ENCODE results near the gene FETUB. TPM values are rescaled to one million over a fixed set of nuclear protein-coding genes. Genes with fewer than 3 reads are reported as not detected.

Gene FETUB
- total and polyA plus RNA-seq, 2 donors (not counting 1 experiment from before 2014, with no cell fraction given), result not detected

GRCh38 chr3:186694288-186695032 lies 54.3 kb downstream of the FETUB start:
- H3K9ac ChIP-seq (ENCODE audit: low read length), result no peak overlapping the region
- H3K9me3 ChIP-seq (ENCODE audit: control extremely low read depth in 1 of 3, control insufficient read depth in 2 of 3, insufficient read depth in 1 of 3, low read length in 2 of 3), result no peaks in the 10 kb centered on the region
- H3K4me1 Mint-ChIP-seq, result no peaks in the 10 kb centered on the region
- H3K4me3 Mint-ChIP-seq, result no peak overlapping the region
- ChIA-PET POLR2A (no interaction called here), CTCF (no interaction called here)
- ATAC-seq (ENCODE audit: low read depth), result no peak
- H3K4me3 ChIP-seq (ENCODE audit: control extremely low read depth in 1 of 5, extremely low read depth in 1 of 5, insufficient read depth in 1 of 5, low read depth in 2 of 5, low read length in 4 of 5), result no peak overlapping the region
- H3K4me2 ChIP-seq (replicated peaks; ENCODE audit: low read depth, low read length, poor library complexity, severe bottlenecking), result no peak overlapping the region
- H2AFZ ChIP-seq (ENCODE audit: insufficient read depth, low read depth, low read length, poor library complexity, severe bottlenecking), result no peak overlapping the region
- WGBS (ENCODE audit: insufficient coverage), result 88% methylated on average over 4 of the region's 6 CpGs
- no peaks in the 10 kb centered on the region for H3K79me2 ChIP-seq (ENCODE audit: control insufficient read depth, insufficient read depth, low read length)
- peaks cover 0 to 10% (median 0%) of the 10 kb centered on the region in 4 experiments for H3K27me3 ChIP-seq (replicated peaks in 1 of 4; ENCODE audit: control extremely low read depth in 1 of 4, control insufficient read depth in 3 of 4, insufficient read depth in 4 of 4, low read length in 3 of 4)
- intact Hi-C loops (cut with micrococcal nuclease), result no loop called here
- no peaks in the 10 kb centered on the region for H3K36me3 ChIP-seq (replicated peaks in 1 of 2; ENCODE audit: control extremely low read depth in 1 of 2, control insufficient read depth in 1 of 2, extremely low read depth in 1 of 2, insufficient read depth in 2 of 2, low read length in 1 of 2)
- H3K27ac Mint-ChIP-seq, result no peak overlapping the region
- H3K27ac ChIP-seq (ENCODE audit: low read length in 2 of 2), result no peak overlapping the region
- H3K27me3 Mint-ChIP-seq, result peaks cover 18% of the 10 kb centered on the region
- no peaks in the 10 kb centered on the region for H3K4me1 ChIP-seq (ENCODE audit: control insufficient read depth in 2 of 2, insufficient read depth in 2 of 2, low read length in 2 of 2)
- no peaks in the 10 kb centered on the region for H4K20me1 ChIP-seq (ENCODE audit: control insufficient read depth, insufficient read depth, low read length, poor library complexity, severe bottlenecking)
- DNase-seq, result no peak
- H3K9me3 Mint-ChIP-seq (ENCODE audit: insufficient read depth), result no peaks in the 10 kb centered on the region
- TF ChIP-seq EZH2 (IDR thresholded peaks at IDR 0.05; ENCODE audit: borderline replicate concordance, insufficient read depth, low read depth, low read length, poor library complexity, severe bottlenecking) (no peak), CTCF (IDR thresholded peaks at IDR 0.05) (no peak)

- H3K9me3 ChIP-seq (ENCODE audit: control extremely low read depth in 1 of 3, control insufficient read depth in 2 of 3, insufficient read depth in 1 of 3, low read length in 2 of 3), result no peaks in the 10 kb centered on the region
- intact Hi-C loops (cut with micrococcal nuclease), result no loop called here
- WGBS (ENCODE audit: insufficient coverage), result 100% methylated on average over 1 of the region's 2 CpGs
- TF ChIP-seq EZH2 (IDR thresholded peaks at IDR 0.05; ENCODE audit: borderline replicate concordance, insufficient read depth, low read depth, low read length, poor library complexity, severe bottlenecking) (no peak), CTCF (IDR thresholded peaks at IDR 0.05) (no peak)
- H3K9ac ChIP-seq (ENCODE audit: low read length), result no peak overlapping the region
- H2AFZ ChIP-seq (ENCODE audit: insufficient read depth, low read depth, low read length, poor library complexity, severe bottlenecking), result no peak overlapping the region
- no peaks in the 10 kb centered on the region for H4K20me1 ChIP-seq (ENCODE audit: control insufficient read depth, insufficient read depth, low read length, poor library complexity, severe bottlenecking)
- peaks cover 0 to 10% (median 0%) of the 10 kb centered on the region in 4 experiments for H3K27me3 ChIP-seq (replicated peaks in 1 of 4; ENCODE audit: control extremely low read depth in 1 of 4, control insufficient read depth in 3 of 4, insufficient read depth in 4 of 4, low read length in 3 of 4)
- ATAC-seq (ENCODE audit: low read depth) (no peak), DNase-seq (no peak)
- Mint-ChIP-seq H3K4me3 (no peak overlapping the region), H3K9me3 (ENCODE audit: insufficient read depth) (no peaks in the 10 kb centered on the region), H3K27me3 (peaks cover 16% of the 10 kb centered on the region), H3K27ac (no peak overlapping the region), H3K4me1 (no peaks in the 10 kb centered on the region)
- no peak overlapping the region for H3K4me2 ChIP-seq (replicated peaks; ENCODE audit: low read depth, low read length, poor library complexity, severe bottlenecking)
- H3K4me3 ChIP-seq (ENCODE audit: control extremely low read depth in 1 of 5, extremely low read depth in 1 of 5, insufficient read depth in 1 of 5, low read depth in 2 of 5, low read length in 4 of 5), result no peak overlapping the region
- H3K36me3 ChIP-seq (replicated peaks in 1 of 2; ENCODE audit: control extremely low read depth in 1 of 2, control insufficient read depth in 1 of 2, extremely low read depth in 1 of 2, insufficient read depth in 2 of 2, low read length in 1 of 2), result no peaks in the 10 kb centered on the region
- ChIA-PET POLR2A (no interaction called here), CTCF (no interaction called here)
- H3K4me1 ChIP-seq (ENCODE audit: control insufficient read depth in 2 of 2, insufficient read depth in 2 of 2, low read length in 2 of 2), result no peaks in the 10 kb centered on the region
- no peak overlapping the region for H3K27ac ChIP-seq (ENCODE audit: low read length in 2 of 2)
- H3K79me2 ChIP-seq (ENCODE audit: control insufficient read depth, insufficient read depth, low read length), result no peaks in the 10 kb centered on the region
Measured at GRCh38 chr3:186696522-186696921, 56.3 kb downstream of the FETUB start.
